Ramos (cell line): Measurements from ENCODE around the gene DGKD.

ENCODE experiments used
- in situ Hi-C: fragments of 300-500 bp; cut with MboI; formaldehyde crosslinking; loops from one replicate; pipeline ENCODE4 v1.14.3; 2022; ENCODE audit warnings: low sequenced_read_pairs; ENCODE audit not compliant: unreplicated experiment

Gene DGKD

GRCh38 chr2:233422050-233422639, 67.9 kb downstream of the DGKD start:
- in situ Hi-C loops: no loop called here

DNA sequence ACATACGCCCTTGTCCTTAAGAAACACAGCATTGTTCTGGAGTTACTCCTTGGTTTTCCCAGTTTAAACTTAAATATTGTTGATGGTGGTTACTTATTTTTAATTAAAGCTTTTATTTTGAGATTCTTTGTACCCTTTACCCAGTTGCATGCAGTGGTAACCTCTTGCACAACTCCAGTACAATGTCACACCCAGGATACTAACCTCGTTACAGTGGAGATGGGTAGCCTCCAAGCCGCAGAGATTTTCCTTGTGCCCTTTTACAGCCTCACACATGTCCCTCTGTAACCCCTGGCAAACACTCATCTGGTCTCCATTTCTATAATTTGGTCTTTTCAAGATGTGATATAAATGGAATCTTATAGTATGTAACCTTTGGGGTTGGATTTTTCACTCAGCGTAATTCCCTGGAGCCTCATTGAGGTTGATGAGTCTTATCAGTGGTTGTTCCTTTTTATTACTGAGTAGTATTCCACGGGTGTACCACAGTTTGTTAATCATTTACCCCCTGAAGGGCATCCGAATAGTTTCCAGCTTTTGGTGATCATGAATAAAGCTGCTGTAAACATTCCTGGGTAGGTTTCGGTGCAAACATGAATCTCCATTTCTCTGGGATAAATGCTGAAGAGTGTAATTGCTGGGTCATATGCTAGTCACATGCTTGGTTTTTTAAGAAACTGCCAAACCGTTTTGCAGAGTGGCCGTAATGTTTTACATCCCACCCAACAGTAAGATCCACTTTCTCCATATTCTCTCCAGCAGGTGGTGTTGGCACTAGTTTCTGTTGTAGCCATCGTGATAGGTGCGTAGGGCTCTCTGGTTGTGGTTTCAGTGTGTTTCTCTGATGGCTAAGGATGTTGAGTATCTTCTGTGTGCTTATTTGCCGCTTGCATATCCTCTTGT, 68.6 kb downstream of the DGKD start:
- in situ Hi-C loops: no loop called here

DNA sequence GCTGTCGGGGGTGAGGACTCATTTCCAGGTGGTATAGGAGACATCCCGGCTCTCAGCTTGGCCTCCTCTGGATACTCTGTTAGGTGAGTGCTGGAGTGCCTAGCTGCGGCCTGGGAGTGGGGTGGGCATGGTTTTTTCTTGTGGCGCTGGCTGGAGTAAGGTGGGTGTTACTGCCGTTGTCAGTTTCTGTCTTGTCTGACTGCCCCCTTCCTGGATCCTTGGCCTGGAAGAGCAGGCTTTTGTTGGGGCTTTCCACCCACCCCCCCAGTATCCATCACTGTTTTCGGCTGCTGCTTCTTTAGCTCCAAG, 69.2 kb downstream of the DGKD start:
- in situ Hi-C loops: no loop called here

- in situ Hi-C loops: no loop called here
These were observed 70.1 kb downstream of the DGKD start for GRCh38 chr2:233424154-233424951.

GRCh38 chr2:233426619-233427342, 72.5 kb downstream of the DGKD start:
- in situ Hi-C loops: no loop called here

GRCh38 chr2:233428008-233428407, 73.7 kb downstream of the DGKD start:
- in situ Hi-C loops: no loop called here

DNA sequence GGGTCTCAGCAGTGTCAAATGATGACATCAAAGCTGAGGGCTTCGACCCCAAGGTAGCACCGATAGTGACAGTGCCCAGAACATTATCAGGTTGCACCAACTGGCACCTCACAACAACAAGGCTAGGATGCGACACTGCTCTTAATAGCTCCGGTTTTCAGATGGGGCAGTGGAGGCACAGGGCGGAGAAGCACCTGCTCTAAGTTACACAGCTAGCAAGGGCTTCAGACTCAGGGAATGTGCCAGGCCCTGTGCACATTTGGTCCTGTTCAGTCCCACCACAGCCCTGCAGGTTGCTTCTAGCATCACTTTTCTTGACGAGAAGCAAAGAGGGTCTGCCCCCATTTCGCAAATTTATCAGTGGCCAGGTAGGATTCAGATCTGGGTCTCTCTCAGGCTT, 74.1 kb downstream of the DGKD start:
- in situ Hi-C loops: no loop called here

- in situ Hi-C loops: no loop called here
These were observed 75.0 kb downstream of the DGKD start for GRCh38 chr2:233429175-233429897.

DNA sequence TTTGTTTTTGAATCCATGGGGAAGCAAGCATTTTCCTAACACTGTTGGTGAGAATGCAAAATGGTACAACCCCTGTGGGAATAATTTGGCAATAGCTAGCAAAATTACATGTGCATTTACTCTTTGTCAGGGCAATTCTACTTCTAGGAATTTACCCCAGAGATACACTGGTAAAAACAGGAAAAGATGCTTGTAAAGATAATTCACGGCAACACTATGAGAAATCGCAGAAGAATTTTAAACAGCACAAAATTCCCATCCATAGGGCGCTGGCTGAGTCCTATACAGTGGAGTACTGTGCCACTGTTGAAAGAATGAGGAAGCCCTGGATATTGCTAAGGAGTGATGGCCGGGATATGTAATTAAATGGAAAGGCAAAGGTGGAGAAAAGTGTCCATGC, 75.8 kb downstream of the DGKD start:
- in situ Hi-C loops: no loop called here

DNA sequence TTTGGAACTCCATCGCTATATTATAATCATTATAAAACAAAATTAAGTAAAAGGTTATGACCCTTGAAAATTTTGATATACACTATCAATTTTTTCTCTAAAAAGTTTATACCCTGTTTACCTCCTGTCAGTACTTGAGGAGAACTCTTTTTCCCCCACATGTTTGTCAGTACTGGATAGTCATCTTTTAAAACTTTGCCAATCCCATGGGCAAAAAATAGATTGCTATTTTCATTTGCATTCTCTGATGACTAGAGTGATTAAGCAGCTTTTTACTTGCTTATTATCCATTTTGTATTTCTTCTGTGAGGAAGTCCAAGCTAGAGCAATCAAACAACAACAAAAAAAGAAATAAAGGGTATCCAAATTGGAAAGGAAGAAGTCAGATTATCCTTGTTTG, 76.4 kb downstream of the DGKD start:
- in situ Hi-C loops: no loop called here

- in situ Hi-C loops: no loop called here
These were observed 78.7 kb downstream of the DGKD start for GRCh38 chr2:233433029-233433428.

DNA sequence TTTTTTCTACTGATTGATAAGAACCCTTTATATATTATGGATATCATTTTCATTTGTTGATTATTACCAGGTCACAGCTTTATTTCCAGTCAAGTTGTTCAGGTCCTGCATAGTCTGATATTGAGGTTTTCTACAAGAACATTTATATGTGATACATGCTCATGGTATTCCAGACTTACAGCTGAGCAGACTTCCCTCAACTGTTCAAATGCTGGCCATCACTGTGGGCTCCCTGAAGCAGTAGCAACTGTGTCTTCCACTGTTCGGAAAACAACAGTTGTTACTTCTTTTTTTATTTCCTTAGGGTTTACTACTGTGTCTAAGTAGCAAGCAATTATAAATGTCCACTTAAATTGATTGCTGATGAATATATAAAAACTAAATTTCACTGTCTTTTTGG, 79.5 kb downstream of the DGKD start:
- in situ Hi-C loops: no loop called here

DNA sequence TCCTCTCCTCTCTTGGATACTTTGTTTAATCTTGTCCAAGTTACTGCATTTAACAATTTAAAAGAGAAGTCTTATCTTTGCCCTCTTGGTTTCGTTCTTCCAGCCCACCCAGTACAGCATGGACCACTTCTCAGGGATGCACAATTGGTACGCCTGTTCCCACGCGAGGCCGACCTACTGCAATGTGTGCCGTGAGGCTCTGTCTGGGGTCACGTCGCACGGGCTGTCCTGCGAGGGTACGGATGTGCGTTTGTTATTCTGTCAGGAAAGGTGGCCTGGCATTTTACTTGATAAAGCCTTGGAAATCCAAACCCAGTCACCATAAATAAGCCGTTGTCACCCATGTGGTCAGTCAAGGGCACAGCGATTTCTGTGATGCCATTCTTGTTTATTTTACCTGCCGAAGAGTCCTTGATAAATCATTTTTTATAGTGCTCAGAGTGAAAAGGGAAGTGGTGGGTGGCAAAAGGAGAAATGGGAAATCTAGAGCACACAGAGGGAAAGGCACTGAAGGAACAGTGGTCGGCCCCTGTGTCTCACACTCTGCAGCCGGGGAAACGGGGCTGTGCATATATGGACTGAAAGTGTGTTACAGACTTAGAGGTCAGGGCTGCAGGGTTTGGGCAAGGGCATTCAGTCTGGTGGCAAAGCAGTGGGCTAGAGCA, 80.5 kb downstream of the DGKD start:
- in situ Hi-C loops: no loop called here

- in situ Hi-C loops: no loop called here
These were observed 81.3 kb downstream of the DGKD start for GRCh38 chr2:233435436-233436190.

GRCh38 chr2:233436191-233436581, 81.9 kb downstream of the DGKD start:
- in situ Hi-C loops: no loop called here

DNA sequence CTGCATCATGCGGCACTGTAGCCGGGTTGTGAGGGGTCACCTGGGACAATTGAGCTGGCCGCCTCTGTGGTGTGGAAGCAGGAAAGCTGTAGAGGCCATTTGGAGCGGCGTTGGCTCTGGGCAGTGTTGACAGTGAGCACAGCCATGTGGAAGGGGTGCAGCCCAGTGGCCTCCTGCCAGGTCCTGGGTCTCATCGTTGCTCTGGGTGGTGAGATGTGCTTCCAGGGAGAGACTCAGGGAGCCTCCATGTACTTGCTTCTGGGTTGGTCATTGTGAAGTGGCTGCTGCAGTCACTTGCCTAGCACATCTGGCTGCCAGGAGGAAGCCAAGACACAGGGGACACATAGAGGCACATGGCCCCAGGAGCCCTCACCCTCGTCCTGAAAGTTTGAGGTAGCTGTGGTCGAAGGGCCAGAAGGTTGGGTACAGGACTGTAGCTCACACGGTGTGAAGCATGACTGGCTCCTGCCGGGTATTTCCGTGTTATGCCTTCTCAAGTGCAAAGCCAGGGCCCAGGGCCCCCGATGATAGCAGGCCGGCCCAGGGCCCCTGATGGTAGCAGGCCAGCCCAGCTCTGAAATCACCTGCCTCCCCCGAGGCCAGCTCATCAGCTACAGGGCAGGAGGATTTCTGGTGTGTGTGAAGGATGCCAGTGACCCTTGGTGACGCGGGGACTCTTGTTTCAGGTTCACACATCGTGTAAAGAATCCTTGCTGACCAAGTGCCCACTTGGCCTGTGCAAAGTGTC, 82.6 kb downstream of the DGKD start:
- in situ Hi-C loops: no loop called here

GRCh38 chr2:233437439-233437955, 83.2 kb downstream of the DGKD start:
- in situ Hi-C loops: no loop called here
